AG10803 (cell line): ENCODE results near the gene RPS6KA5.

Experiments
- DNase-seq: peaks from one replicate; pipeline ENCODE4 v3.0.0; 2010; ENCODE audit warnings: low read depth
- H3K4me3 ChIP-seq: 2 replicates; pipeline ENCODE4 v1.5.1; 2011; ENCODE audit warnings: mild to moderate bottlenecking, low read length, control low read depth
- CTCF ChIP-seq: conservative IDR thresholded peaks from 2 replicates; pipeline ENCODE4 v1.5.1; 2011; ENCODE audit warnings: mild to moderate bottlenecking, low read length, control low read depth, inconsistent platforms

The RPS6KA5 gene

GRCh38 chr14:90971687-90972086 is 88.8 kb downstream of the RPS6KA5 start:
- no peak overlapping the region for H3K4me3 ChIP-seq
- TF ChIP-seq CTCF = no peak
- no peak for DNase-seq

DNA sequence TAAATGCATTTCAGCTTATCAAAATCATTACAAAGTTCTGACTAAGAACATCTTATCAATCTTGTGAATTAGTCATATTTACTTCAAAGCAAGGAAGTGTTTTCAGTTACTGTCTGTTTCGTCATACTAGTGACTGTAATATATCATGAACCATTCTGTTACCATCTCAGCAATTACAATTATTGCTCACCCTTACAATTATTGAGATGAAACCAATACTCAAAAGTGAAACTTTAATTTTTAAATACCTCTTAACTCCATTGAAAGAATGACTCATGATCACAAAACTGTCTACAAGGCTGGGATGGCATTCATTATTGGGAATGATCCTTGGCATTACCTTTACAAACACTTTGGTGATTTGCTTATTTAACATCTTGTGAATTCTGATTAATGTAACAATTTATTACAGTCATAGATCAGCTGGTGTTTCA is 90.3 kb downstream of the RPS6KA5 start:
- DNase-seq = no peak
- no peak overlapping the region for H3K4me3 ChIP-seq
- no peak for TF ChIP-seq CTCF

DNA sequence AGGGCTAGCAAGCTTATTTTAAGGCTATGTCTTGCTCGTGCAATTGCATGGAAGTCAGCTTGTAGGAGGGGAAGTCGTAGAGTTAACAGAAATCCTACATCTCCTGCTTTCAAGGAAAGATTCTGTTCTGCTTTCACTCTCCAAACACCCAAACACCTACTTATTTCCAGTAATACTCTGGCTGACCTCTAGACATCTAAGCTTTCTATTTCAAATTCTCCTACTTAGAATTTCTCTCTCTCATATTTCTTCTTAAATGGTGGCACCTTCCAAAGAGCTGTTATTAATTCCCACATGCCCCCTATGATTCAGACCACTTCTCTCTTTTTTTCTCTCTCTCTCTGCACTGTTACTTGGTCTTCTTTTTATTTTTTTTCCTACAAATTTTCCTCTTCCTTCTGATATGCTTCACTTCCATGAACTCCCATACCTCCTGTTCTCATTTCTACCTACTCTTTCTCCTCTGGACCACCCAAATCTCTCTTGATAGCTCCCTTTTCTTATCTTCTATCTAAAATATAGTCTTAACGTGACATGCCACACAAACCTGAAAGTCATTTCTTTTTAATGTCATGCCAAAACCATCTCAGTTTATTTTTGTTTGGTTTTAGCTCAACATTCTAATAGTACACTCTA is 90.8 kb downstream of the RPS6KA5 start:
- no peak for TF ChIP-seq CTCF
- no peak overlapping the region for H3K4me3 ChIP-seq
- no peak for DNase-seq

GRCh38 chr14:90968025-90968424 is 92.4 kb downstream of the RPS6KA5 start:
- DNase-seq = peak; percentile 9
- no peak overlapping the region for H3K4me3 ChIP-seq
- TF ChIP-seq CTCF = no peak

GRCh38 chr14:90966493-90966892 is 93.9 kb downstream of the RPS6KA5 start:
- DNase-seq = no peak
- no peak overlapping the region for H3K4me3 ChIP-seq
- no peak for TF ChIP-seq CTCF

- H3K4me3 ChIP-seq = no peak overlapping the region
- no peak for TF ChIP-seq CTCF
- no peak for DNase-seq
These were observed 94.7 kb downstream of the RPS6KA5 start for GRCh38 chr14:90965765-90966164.

DNA sequence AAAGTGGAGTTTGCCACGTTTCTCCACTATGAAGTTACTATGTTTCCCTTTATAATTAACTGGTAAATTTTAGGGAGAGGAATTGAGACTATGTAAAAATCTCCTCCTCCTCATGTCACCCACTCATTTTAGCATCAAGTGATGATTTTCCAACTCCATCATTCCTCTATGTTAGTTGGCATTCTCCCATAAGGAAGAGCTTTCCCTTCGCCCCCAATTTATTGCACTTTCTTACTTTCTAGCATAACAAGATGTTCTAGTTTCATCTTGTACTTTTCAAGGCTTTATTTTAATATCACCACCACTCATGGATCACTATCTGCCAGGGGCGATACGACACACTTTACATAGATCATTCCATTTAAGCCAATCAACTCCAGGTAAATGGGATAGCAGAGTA is 97.1 kb downstream of the RPS6KA5 start:
- no peak for TF ChIP-seq CTCF
- H3K4me3 ChIP-seq = no peak overlapping the region
- no peak for DNase-seq
